GM18858 (cell line): ENCODE results near the gene A2ML1.
"Not testable (repeated sequence)": the region's sequence is repeated elsewhere in the genome, so short reads cannot be mapped to it uniquely, and the experiment has no call there.

Experiments used
- ATAC-seq: cut with Tn5 transposase; IDR thresholded peaks from one replicate; pipeline ENCODE4 v1.9.1; 2021; ENCODE audit not compliant: unreplicated experiment

The A2ML1 gene

GRCh38 chr12:8816448-8817050 is 5.9 kb upstream of the A2ML1 start:
- ATAC-seq = no peak

- ATAC-seq = no peak
Observed at GRCh38 chr12:8817856-8818255, 4.6 kb upstream of the A2ML1 start.

DNA sequence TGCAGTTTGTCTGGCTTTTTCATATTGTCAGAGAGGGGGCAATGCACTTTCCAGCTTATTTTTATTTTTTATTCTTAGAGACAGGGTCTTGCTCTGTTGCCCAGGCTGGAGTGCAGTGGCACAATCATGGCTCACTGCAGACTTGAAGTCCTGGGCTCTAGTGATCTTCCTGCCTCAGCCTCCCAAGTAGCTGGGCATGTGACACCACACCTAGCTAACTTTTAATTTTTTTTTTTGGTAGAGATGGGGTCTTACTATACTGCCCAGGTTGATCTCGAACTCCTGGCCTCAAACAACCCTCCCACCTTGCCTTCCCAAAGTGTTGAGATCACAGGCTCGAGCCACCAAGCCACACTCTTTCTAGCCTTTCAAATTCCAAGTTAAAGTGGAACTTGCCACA is 3.9 kb upstream of the A2ML1 start:
- ATAC-seq = no peak

DNA sequence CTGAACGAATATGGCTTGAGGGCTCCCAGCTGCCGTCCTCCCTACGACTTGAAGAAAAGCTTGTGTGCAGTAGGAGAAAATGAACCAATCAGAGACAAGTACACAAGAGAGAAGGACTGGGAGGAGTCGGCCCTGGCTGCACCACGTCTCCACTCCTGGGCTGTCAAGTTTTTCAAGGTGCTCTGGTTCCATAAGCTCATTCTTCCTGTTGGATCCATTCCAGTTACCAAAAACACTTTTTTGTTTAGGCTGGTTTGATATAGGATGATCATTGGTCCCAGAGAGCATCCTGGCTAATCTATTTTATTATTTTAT is 2.8 kb upstream of the A2ML1 start:
- ATAC-seq = no peak

DNA sequence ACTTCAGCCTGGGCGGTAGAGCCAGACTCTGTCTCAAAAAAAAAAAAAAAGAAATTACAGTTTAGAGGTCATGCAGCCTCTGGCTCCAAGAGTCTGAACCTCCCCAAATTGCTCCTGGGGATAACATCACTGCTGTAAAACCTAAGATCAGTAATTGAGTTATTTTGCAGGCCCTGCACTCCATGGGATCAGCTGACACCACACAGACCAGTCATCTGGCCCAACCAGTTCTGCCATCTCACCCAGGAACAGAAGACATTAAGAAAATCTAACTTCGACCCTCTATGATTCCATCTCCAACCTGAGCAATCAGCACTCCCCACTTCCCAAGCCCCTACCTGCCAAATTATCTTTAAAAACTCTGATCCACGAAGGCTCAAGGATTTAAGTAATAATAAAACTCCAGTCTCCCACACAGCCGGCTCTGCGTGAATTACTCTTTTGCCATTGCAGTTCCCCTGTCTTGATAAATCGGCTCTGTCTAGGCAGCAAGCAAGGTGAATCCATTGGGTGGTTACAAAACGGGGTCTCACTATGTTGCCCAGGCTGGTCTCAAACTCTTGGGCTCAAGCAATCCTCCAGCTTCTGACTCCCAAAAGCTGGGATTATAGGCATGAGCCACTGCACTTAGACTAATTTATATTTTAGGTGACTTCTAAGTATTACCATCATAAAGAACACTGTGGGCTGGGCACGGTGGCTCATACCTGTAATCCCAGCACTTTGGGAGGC is 1.6 kb upstream of the A2ML1 start:
- ATAC-seq = not testable (repeated sequence)

GRCh38 chr12:8821591-8821990 is 830 bp upstream of the A2ML1 start:
- ATAC-seq = no peak

GRCh38 chr12:8823565-8824300 is 1.3 kb downstream of the A2ML1 start:
- no peak for ATAC-seq

- ATAC-seq = no peak
Observed at GRCh38 chr12:8827551-8828256, 5.3 kb downstream of the A2ML1 start.

DNA sequence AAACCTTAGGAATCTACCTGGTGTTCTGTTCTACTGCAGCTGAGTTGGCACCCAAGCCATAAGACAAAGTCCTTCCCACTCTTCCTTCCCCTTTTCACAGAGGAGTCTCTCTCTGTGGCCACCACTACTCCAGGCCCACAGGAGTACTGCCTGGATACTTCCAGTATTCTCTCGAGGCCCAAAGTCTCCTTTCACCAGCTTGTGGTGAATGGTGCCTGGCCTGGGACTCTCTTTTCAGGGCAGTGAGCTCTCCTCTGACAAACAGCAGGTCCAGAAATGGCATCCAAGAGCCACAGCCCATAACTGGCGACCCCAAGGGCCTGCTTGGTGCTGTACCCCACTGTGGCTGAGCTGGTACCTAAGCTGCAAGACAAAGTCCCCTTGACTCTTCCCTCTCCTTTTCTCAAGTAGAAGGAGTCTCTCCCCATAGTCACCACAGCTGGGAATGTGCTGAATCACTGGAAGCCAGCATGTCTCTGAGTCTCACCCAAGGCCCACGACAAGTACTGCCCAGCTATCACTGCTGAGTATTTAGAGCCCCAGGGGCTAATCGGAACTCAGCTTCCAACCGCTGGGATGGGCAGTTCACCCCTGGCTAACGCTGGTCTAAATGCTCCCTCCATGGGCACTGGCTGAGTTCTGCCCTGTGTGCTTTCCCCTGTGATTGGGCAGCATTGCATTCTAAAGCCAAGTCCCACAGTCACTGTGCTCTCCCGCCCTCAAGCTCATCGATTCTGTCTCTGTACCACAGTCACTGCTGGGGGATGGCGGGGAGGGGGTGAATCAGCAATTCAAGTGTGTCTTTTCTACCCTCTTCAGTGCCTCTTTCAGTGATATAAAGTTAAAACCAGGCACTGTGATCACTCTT is 6.1 kb downstream of the A2ML1 start:
- no peak for ATAC-seq

DNA sequence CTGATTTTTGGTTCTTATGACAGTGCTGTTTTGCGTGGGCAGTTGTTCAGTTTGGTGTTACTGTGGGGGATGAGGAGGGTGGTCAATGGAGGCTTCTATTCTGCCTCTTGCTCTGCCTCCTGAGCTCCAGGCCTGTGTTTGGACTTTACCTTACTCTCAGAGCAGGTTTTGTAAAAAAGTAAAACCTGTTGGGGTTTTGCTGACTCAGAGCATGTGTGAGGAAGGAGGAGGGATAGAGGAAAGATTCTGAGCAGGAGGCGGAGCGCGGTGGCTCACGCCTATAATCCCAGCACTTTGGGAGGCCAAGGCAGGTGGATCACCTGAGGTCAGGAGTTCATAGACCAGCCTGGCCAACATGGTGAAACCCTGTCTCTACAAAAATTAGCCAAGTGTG is 6.7 kb downstream of the A2ML1 start:
- no peak for ATAC-seq

DNA sequence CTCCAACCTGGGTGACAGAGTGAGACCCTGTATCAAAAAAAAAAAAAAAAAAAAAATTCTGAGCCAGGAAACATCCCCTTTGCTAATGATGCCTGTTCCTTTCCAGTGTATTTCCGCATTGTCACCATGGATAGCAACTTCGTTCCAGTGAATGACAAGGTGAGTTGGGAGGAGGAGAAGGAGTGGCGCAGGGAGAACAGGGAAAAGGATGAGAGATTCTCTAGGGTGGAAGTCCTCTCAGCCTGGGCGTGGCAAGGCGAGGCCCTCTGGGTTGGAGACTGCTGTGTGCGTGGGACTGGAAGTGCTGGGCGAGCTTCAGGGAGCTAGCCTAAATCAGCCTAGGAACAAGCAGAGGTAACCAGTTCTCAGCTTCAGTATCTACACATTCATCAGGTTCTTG is 7.2 kb downstream of the A2ML1 start:
- ATAC-seq = no peak

DNA sequence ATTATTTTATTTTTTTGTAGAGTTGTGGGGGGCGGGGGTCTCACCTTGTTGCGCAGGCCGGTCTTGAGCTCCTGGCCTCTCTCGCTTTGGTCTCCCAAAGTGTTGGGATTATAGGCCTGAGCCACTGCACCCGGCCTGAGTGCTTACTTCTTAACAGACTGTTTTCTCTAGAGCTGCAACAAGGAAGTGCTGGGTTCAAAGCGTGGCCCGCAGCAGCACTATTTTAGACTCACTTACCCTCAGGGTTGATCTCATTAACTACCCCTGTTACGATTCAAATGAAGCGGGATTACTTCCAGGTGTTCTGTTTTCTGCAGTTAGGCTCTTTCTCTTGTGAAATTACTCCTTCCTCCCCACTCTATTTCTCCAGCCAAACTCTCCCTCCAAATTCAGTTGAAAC is 8.7 kb downstream of the A2ML1 start:
- no peak for ATAC-seq

GRCh38 chr12:8832500-8832899 is 10.1 kb downstream of the A2ML1 start:
- no peak for ATAC-seq

GRCh38 chr12:8834230-8834629 is 11.8 kb downstream of the A2ML1 start:
- no peak for ATAC-seq

GRCh38 chr12:8837291-8837690 is 14.9 kb downstream of the A2ML1 start:
- no peak for ATAC-seq

- no peak for ATAC-seq
Observed at GRCh38 chr12:8840321-8840720, 17.9 kb downstream of the A2ML1 start.

GRCh38 chr12:8840938-8841633 is 18.7 kb downstream of the A2ML1 start:
- ATAC-seq = no peak

DNA sequence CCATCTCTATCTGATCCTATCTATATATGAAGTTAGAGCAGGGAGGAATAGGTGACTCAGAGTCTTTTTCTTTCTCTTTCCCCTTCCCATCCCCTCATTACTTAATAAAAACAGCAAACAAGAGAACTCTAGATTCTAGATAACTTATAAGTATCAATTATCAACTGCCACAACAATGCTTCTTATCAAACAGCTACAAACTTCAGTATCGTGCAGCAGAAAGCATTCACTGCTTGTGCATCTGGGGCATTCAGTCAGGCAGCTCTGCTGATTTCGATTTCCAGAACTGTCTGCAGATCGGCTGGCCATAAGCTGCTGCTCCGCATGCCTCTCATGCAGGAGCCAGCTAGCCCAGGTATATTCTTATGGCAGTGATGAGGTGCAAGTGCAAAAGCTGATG is 19.4 kb downstream of the A2ML1 start:
- ATAC-seq = no peak

GRCh38 chr12:8844665-8845064 is 22.2 kb downstream of the A2ML1 start:
- no peak for ATAC-seq

GRCh38 chr12:8846305-8846704 is 23.9 kb downstream of the A2ML1 start:
- ATAC-seq = no peak
